SK-N-SH treated with all-trans-retinoic acid at 6 μM for 48 hours (cell line): Measurements from ENCODE around the gene SNX13.

Source experiments
- ATAC-seq: fragments of 200-7000 bp; cut with Tn5 transposase; 3 replicates; pipeline ENCODE4 v1.9.1; 2020; ENCODE audit warnings: mild to moderate bottlenecking, moderate library complexity
- ARNTL ChIP-seq: fragments of 450-650 bp; formaldehyde crosslinking; IDR thresholded peaks from 2 replicates; pipeline ENCODE4 v1.5.0; 2020; ENCODE audit warnings: low read depth, mild to moderate bottlenecking, moderate library complexity, borderline replicate concordance
- BACH2 ChIP-seq: fragments of 250-450 bp; sonication (Bioruptor Pico); IDR thresholded peaks from 2 replicates; pipeline ENCODE4 v1.9.0; 2021; ENCODE audit warnings: mild to moderate bottlenecking, borderline replicate concordance
- CREB5 ChIP-seq: fragments of 250-450 bp; sonication (Bioruptor Pico); IDR thresholded peaks from 2 replicates; pipeline ENCODE4 v1.5.1; 2020; ENCODE audit warnings: low read depth, mild to moderate bottlenecking, moderate library complexity
- CSDC2 ChIP-seq: fragments of 250-450 bp; sonication (Bioruptor Pico); IDR thresholded peaks from 2 replicates; pipeline ENCODE4 v1.5.0; 2020; ENCODE audit warnings: mild to moderate bottlenecking, moderate library complexity
- CSRNP3 ChIP-seq: fragments of 250-450 bp; sonication (Bioruptor Pico); IDR thresholded peaks from 2 replicates; pipeline ENCODE4 v1.5.1; 2021; ENCODE audit warnings: mild to moderate bottlenecking, moderate library complexity
- GLIS3 ChIP-seq: fragments of 250-450 bp; sonication (Bioruptor Pico); IDR thresholded peaks from 2 replicates; pipeline ENCODE4 v1.5.0; 2020; ENCODE audit warnings: mild to moderate bottlenecking, moderate library complexity
- ISL1 ChIP-seq: fragments of 250-450 bp; sonication (Bioruptor Pico); IDR thresholded peaks from 2 replicates; pipeline ENCODE4 v2.1.2; 2022; ENCODE audit warnings: mild to moderate bottlenecking, moderate library complexity
- OSR1 ChIP-seq: fragments of 250-450 bp; sonication (Bioruptor Pico); IDR thresholded peaks from 2 replicates; pipeline ENCODE4 v1.8.0; 2022; ENCODE audit warnings: moderate library complexity, mild to moderate bottlenecking, inconsistent platforms
- POU6F1 ChIP-seq: fragments of 250-450 bp; sonication (Bioruptor Pico); IDR thresholded peaks from 2 replicates; pipeline ENCODE4 v1.8.0; 2021; ENCODE audit warnings: low read depth, mild to moderate bottlenecking, moderate library complexity, borderline replicate concordance
- PPARA ChIP-seq: fragments of 250-450 bp; sonication (Bioruptor Pico); IDR thresholded peaks from 2 replicates; pipeline ENCODE4 v1.5.0; 2020; ENCODE audit warnings: mild to moderate bottlenecking, borderline replicate concordance
- SNAI2 ChIP-seq: fragments of 250-450 bp; sonication (Bioruptor Pico); IDR thresholded peaks from 2 replicates; pipeline ENCODE4 v1.5.0; 2020; ENCODE audit warnings: mild to moderate bottlenecking, moderate library complexity
- TOX ChIP-seq: fragments of 250-450 bp; sonication (Bioruptor Pico); IDR thresholded peaks from 2 replicates; pipeline ENCODE4 v1.8.0; 2021; ENCODE audit warnings: mild to moderate bottlenecking, moderate library complexity, borderline replicate concordance
- TSHZ2 ChIP-seq: fragments of 250-450 bp; sonication (Bioruptor Pico); IDR thresholded peaks from 2 replicates; pipeline ENCODE4 v1.5.0; 2020; ENCODE audit warnings: mild to moderate bottlenecking, moderate library complexity
- ZC3H10 ChIP-seq: fragments of 250-450 bp; sonication (Bioruptor Pico); IDR thresholded peaks from 2 replicates; pipeline ENCODE4 v1.5.1; 2021; ENCODE audit warnings: mild to moderate bottlenecking, moderate library complexity
- ZFP3 ChIP-seq: fragments of 250-450 bp; sonication (Bioruptor Pico); IDR thresholded peaks from 2 replicates; pipeline ENCODE4 v1.5.0; 2020; ENCODE audit warnings: mild to moderate bottlenecking, moderate library complexity
- ZFP30 ChIP-seq: fragments of 450-650 bp; formaldehyde crosslinking; IDR thresholded peaks from 2 replicates; pipeline ENCODE4 v1.5.0; 2022; ENCODE audit warnings: mild to moderate bottlenecking, moderate library complexity
- ZNF565 ChIP-seq: fragments of 450-650 bp; formaldehyde crosslinking; conservative IDR thresholded peaks from 2 replicates; pipeline ENCODE4 v1.5.0; 2020; ENCODE audit warnings: low read depth, mild to moderate bottlenecking, moderate library complexity
- ZNF70 ChIP-seq: fragments of 450-650 bp; formaldehyde crosslinking; IDR thresholded peaks from 2 replicates; pipeline ENCODE4 v1.5.0; 2020; ENCODE audit warnings: mild to moderate bottlenecking, moderate library complexity
- ZNF8 ChIP-seq: fragments of 450-650 bp; formaldehyde crosslinking; IDR thresholded peaks from 2 replicates; pipeline ENCODE4 v1.5.0; 2020; ENCODE audit warnings: mild to moderate bottlenecking, moderate library complexity

SNX13 gene

GRCh38 chr7:17983221-17984062, 43.1 kb upstream of the SNX13 start:
- ATAC-seq: no peak
- no peak for TF ChIP-seq ZFP30 (CRISPR knock-in tag)
- no peak for TF ChIP-seq ARNTL
- TF ChIP-seq BACH2 (CRISPR knock-in tag): no peak
- TF ChIP-seq ISL1 (CRISPR knock-in tag): no peak
- TF ChIP-seq CSDC2: no peak
- no peak for TF ChIP-seq ZNF565
- TF ChIP-seq ZNF70 (CRISPR knock-in tag): no peak
- no peak for TF ChIP-seq CSRNP3
- TF ChIP-seq ZC3H10 (CRISPR knock-in tag): no peak
- TF ChIP-seq ZFP3 (CRISPR knock-in tag): no peak
- no peak for TF ChIP-seq ZNF8 (CRISPR knock-in tag)
- TF ChIP-seq, all 23 proteins: peak for 0

- no peak for TF ChIP-seq OSR1 (CRISPR knock-in tag)
- no peak for TF ChIP-seq PPARA (CRISPR knock-in tag)
- TF ChIP-seq TOX (CRISPR knock-in tag): no peak
- TF ChIP-seq POU6F1 (CRISPR knock-in tag): no peak
- TF ChIP-seq ZFP3 (CRISPR knock-in tag): no peak
- no peak for TF ChIP-seq ISL1 (CRISPR knock-in tag)
- TF ChIP-seq GLIS3: no peak
- TF ChIP-seq ZNF8 (CRISPR knock-in tag): no peak
- TF ChIP-seq ZNF70 (CRISPR knock-in tag): no peak
- TF ChIP-seq ZC3H10 (CRISPR knock-in tag): no peak
- no peak for TF ChIP-seq CSRNP3
- TF ChIP-seq CREB5 (CRISPR knock-in tag): no peak
- no peak for TF ChIP-seq ARNTL
- no peak for TF ChIP-seq ZFP30 (CRISPR knock-in tag)
- no peak for TF ChIP-seq TSHZ2 (CRISPR knock-in tag)
Observed at GRCh38 chr7:17976952-17977351, 36.7 kb upstream of the SNX13 start.

GRCh38 chr7:17971411-17971810, 31.1 kb upstream of the SNX13 start:
- ATAC-seq: peak; percentile 47; the same call in 1 of the 3 replicates
- no peak for TF ChIP-seq ZC3H10 (CRISPR knock-in tag)
- TF ChIP-seq TSHZ2 (CRISPR knock-in tag): no peak
- TF ChIP-seq ARNTL: no peak
- TF ChIP-seq TOX (CRISPR knock-in tag): no peak
- TF ChIP-seq CSRNP3: no peak
- TF ChIP-seq POU6F1 (CRISPR knock-in tag): no peak
- no peak for TF ChIP-seq SNAI2 (CRISPR knock-in tag)
- TF ChIP-seq ZNF70 (CRISPR knock-in tag): no peak
- TF ChIP-seq PPARA (CRISPR knock-in tag): no peak

More at GRCh38 chr7:17976952-17977351, 36.7 kb upstream of the SNX13 start:
- ATAC-seq: no peak
